GM21619 (cell line): ENCODE data around the gene CEBPG.

Experiments
- ATAC-seq: cut with Tn5 transposase; IDR thresholded peaks from one replicate; pipeline ENCODE4 v1.9.1; 2021; ENCODE audit not compliant: unreplicated experiment

CEBPG gene

DNA sequence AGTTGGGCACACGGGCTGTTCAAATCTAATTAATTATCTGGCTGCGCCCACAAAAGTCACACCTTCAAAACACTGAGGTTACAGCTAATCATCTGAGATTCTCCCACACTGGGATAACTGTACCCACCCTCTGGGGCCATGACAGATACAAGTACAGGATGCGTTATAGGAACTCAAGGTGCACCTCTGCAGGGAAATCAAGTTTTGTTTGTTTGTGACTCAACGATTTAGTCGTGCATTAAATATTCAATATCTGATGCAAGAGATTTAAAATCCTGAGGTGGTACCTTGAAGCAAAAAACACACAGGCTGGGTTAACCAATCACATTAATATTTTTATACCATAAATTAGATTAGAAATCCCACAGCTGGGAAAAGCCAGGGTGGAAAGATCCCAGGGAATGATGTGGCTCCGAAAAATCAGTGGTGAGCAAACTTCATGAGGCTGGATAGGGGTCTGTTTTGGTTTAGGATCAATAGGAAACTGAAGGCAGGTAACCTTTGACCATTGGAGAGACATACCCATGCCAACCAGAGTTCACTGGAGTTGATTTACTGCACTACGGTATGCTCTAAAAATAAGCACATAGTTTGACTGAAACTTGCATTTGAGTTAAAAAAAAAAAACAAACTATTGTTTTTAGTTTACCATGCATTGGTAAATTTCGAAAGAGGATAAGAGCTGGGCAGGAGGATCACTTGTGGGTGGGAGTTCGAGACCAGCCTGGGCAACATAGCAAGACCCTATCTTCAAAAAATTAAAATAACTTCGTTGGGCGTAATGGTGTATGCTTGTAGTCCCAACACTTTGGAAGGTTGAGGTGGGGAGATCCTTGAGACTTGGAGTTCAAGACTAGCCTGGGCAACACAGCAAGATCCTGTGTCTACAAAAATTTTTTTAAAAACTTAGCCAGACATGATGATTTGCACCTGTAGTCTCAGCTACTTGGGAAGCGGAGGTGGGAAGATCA is 23.9 kb upstream of the CEBPG start:
- ATAC-seq, result no peak

DNA sequence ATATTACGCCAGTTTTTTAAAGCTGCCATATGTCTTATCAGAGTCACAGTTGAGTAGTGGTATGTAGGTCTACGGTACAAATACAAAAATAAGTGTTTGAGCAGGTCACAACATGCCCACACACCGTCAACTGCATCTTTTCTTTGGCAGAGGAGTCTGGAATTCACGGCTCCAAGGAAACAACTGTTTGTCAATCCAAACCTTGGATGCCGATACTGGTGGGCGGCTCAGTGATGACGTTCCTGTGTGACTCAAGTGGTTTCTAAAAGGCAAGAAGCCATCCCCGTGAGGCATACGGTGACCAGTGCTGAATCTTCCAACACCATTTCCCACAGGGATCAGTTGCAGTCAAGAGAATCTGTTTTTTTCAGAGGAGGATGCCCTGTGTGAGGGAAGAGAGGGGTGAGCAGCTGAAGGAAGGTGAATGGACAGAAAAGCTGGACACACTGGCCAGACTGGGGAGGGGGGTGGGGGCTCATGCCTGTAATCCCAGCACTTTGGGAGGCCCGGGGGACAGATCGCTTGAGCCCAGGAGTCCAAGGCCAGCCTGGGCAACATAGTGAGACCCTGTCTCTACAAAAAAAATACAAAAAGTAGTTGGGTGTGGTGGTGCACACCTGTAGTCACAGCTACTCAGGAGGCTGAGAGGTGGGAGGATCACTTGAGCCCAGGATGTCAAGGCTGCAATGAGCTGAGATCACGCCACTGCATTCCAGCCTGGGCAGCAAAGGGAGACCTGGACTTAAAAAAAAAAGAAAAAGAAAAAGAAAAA is 22.8 kb upstream of the CEBPG start:
- no peak for ATAC-seq

DNA sequence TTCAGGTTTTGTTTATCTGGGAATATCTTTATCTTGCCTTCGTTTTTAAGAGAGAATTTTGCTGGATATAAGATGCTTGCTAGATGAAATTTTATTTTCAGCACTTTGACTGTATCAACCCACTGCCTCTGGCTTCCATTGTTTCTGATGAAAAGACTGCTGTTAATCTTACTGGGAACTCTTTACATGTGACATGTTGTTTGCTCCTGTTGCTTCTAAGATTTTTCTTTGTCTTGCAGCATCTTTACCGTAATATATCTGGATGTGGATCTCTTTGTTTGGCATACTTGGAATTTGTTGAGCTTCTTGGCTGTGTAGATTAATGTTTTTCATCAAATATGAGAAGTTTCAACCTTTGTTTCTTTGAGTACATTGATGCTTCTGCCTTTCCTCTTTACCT is 18.0 kb upstream of the CEBPG start:
- ATAC-seq, result no peak

DNA sequence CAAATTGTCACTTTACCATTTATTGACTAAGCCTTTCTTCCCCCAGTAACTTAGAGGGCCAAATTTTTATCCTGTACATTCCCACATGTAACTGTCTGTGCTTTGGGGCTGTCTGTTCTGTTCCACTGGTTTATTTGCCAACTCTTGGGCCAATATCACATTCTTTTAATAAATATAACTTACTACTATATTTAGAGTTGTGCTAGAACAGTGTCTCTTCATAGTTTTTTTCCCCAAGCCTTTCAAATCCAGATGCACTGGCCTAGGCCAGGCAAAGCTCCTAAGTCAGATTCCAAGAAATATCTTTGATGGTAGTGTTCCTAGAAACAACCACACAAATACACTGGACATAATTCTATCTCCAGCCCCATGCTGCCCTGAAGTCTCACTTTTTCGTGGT is 16.0 kb upstream of the CEBPG start:
- ATAC-seq, result no peak

DNA sequence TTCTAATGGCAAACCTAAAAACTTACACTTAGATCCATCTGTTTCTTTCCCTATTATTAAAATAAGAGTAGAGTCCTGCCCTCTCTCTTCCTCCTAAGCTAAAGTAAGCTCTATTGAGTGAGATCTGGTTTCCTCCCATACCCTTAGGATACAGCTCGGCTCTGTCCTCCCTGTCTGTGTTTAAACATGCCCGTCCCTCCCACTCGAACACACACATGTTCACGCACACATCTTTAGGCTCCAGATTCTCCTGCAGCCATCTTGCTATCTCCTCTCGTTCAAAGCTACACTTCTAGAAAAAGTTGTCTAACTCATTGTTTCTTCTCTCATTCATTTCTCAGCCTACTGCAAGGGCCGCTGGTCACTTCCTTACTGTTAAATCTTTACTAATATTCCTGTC is 15.1 kb upstream of the CEBPG start:
- ATAC-seq, result no peak

DNA sequence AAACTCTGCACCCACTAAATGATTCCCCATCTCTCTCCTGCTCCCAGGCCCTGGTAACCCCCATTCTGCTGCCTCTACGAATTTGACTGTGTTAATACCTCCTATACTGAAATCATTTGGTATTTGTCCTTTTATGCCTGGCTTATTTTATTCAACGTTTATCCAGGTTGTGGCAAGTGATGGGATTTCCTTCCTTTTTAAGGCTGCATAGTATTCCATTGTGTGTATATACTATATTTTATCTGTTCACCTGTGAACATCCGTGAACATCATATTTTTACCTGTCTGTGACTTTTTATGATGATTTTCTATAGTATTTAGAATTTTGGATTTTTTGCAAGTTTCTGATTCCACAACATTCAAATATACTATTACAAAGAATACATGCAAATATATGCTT is 13.9 kb upstream of the CEBPG start:
- no peak for ATAC-seq

DNA sequence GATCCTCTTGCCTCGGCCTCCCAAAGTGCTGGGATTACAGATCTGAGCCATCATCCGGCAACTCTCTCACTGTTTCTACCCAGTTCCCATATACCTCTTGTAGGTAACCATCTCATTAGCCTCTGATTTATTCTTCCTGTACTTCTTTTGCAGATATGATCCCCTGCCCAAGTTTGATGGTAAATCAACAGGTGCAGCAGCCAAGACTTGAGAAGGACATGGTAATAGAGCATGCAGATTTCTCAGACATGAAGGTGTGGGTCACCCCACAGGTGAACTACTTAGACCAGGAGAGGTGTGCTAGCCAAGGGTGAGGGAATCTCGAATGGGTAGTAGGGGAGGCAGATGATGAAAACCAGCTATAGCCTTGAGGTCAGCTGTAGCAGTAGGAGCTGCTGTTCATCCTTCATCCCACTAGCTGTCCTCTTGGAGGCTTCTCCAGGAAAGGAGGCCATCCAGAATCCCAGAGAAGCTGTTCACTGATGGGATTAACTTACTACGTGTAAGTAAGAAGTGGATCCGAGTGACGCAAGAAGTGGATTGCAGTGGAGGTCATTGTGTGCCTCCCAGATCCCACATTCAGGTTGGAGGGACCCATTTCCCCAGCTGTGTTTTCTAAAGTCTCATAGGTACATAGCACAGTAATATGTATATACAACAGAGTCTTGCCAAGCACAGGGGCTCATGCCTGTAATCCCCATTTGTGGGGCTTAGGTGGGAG is 10.8 kb upstream of the CEBPG start:
- ATAC-seq, result no peak

DNA sequence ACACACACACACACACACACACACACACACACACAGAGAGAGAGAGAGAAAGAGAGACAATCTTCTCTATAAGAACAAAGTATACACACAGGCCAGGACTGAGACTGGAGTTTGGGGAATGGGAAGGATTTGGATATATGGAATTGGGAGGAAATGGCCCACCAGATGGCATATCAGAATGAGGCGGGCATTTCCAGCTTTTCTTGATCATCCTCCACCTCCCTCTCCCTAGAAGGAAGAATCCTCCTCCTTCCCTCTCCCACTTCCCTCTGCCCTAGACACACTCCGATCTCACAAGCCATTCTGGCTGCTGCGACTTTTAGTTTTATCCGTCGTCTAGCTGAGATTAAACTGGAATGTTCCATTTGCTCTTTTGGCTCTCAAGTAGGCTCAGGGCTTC is 10.0 kb upstream of the CEBPG start:
- no peak for ATAC-seq

DNA sequence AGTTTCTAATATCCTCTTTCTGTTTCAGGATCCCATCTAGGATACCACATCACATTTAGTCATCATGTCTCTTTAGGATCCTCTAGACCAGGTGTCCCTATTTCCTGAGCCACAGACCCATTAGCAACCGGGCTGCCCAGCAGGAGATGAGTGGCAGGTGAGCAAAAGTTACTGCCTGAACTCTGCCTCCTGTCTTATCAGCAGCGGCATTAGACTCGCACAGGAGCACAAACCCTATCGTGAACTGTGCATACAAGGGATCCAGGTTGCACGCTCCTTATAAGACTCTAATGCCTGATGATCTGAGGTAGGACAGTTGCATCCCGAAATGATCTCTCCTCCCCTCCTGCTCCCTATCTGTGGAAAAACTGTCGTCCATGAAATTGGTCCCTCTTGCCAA is 7.8 kb upstream of the CEBPG start:
- no peak for ATAC-seq

DNA sequence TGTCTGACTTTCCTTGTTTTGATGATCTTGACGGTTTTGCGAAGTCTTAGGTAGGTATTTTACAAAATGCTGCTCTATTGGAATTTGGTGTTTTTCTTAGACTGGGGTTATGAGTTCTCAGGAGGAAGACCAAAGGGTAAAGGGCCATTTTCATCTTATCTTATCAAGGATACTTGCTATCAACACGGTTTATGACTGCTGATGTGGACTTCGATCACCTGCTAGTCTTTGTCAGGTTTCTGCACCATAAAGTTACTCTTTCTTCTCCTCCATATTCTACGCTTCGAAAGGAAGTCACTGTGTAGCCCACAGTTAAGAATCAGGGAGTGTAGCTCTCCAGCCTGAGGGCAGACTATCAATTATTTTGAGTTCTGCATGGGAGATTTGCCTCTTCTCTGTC is 7.4 kb upstream of the CEBPG start:
- no peak for ATAC-seq

DNA sequence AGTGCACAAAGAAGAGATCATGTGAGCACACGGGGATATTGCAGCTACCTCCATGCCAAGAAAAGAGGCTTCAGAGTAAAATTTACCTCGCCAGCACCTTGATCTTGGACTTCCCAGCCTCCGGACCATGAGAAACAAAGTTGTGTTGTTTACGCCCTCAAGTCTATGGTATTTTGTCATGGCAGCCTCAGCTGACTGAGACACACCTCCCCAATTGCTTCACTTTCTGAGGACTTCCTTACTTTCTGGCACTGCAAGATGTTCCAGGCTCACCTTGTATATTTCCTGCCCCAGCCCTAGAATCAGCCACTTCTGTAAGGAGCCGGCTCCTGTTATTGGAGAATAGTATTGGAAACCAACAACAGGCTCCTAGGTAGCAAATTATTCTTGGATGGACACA is 6.6 kb upstream of the CEBPG start:
- ATAC-seq, result no peak

DNA sequence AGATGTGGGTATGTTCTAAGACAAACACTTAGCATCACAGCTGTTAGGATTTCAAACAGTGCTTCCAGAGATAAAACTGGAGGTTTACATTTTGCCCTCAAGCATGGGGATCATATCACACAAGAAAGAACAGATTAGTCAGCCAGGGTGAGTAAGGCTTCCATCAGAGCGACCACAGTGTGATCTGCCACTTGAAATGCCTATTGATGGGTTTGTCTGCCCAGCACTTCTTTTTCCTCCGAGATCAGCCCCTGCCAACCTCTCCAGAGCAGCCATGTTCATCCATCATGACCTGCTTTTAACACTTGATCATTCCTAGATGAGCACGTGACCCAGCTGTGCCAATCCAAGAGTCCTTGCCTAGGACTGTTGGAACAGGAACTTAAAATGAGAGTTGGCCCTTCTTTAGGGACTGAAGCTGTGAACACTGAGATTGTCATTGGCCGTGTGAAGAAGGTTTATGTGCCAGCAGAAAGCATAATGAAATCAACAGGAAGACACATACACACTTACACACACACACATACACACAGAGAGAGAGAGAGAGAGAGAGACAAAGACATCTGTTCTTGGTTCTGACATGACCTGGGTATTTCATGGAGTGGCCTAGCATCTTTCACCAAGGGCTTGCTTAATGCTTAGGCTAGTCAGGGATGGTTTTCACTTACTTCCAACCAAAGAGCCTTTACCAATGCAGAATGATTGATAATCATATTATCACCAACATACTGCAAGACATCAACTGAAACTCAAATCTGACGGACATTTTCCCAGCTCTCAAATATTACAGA is 5.2 kb upstream of the CEBPG start:
- no peak for ATAC-seq

DNA sequence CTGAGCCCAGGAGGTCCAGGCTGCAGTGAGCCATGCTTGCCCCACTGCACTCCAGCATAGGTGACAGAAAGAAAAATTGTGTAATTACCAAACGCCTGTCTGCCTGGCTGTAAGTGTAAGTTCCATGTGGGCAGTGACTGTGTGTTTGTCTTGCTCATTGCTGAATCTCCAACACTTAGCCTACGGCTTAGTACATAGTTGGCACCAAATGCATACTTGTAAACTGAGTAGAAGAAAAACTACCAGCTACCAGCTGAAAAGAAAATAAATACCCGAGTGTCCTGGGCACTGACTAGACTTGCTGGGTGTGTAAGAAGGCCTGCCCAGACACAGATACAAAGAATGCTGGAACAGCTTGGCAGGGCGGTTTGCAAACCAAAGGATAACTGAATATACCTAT is 2.7 kb upstream of the CEBPG start:
- ATAC-seq, result no peak

DNA sequence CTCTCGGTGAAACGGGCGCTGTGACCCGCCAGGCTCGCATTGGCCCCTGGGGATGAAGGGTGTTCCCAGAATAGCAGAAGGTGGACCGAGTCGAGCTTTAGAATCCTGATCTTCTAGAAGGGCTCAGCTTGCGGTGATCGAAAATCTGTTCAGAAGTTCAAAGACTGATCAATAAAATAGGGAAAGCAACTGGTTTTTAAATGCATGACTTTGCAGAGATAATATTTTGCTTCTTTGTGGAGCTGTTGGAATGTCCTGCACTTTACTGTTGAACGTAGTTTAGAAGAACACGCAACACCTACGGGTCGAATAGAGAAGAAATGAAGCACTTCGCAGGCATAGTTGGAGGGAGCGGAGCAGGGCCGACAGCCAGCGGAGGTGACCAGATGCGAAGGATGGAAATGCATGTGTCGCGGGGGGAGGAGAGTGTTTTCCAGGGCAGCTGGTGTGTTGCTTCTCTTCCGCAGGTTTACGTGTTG is 766 bp downstream of the CEBPG start:
- ATAC-seq, result no peak

DNA sequence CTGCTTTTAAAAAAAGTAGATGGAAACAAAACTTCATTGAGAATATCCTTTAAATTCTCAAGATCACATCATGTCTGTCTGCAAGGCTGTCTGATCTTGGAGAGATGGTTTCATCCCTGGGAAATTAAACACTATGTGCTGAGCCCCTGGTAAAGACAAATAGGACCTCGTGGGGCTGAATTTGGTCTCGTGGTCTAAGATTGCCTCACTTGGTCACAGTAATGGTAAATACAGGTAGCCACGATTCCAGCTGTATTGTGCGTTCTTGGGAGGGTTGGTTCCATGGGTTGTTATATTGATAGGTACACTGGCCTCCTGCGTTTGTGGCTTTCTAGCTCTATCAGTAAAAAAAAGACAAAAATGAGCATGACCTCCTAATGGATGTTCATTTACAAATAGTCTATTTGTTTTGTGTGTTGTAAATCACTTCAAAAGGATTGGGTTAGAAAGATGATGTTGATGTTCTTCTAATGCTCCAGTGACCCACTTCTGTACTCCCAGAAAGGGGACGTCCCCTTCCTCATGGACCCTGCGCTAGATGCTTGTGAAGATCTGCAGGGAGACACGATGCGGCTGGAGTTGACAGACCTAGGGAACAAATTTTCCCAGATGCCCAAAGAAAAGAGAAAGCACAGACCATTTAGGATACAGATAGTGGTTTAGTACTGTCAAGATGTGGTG is 1.8 kb downstream of the CEBPG start:
- ATAC-seq, result no peak

DNA sequence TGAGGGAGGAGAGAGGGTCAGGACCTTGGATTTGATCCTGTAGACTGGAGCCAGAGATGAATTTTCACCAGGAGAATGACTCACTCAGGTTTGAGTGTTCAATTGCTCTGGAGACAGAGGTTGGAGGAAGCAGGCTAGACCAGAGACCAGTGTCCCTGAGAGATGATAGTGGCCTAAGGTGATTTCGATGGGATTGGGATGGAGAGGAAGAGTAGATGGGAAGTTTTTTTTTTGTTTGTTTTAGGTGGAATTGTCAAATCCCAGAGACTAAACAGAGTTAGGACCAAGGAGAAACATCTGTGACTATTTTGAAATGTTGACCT is 2.3 kb downstream of the CEBPG start:
- no peak for ATAC-seq

DNA sequence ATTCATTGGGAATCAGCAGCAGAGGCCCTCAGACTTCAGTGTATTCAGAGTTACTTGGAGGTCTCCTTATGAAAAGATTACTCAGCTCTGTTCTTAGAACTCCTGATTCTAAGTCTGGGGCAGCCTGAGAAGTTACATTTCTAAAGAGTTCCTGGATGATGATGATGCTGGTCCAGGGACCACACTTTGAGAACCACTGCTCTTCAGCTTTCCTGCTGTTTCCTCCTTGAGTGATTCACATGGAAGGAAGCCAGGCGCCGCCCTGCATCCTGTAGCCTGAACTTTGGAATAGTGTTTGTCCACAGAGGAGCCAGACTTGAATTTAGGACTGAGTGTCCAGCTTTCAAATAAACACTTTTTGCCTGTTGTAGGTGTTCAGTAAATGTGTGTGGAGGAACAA is 2.9 kb downstream of the CEBPG start:
- ATAC-seq, result no peak

DNA sequence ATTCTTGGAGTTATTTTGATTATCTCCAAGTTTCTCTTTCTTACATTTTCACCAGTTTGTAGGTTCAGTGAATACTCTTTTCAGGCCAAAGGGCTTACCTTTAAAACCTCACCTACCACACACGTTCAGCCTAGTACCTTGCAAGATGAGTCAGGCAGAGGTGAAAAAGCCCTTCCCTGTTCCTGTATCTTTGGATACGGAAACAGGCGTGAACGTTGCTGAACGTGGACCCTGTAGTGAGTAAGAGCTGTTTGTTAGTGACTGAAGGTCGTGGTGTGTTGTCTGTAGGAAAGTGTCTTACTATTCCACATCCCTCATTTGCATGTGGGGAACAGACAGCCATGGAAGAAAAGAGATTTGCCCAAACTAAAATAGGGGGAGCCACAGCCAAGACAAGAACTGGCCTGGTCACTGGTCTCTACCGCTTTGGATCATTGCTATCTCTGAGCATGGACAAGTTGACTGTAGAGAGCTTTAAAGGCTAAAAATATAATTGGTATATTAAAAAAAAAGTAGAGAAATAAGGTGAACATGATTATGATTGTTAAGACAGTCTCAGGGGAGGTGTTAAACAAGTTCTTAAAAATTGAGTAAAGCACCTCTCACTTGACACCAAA is 3.5 kb downstream of the CEBPG start:
- no peak for ATAC-seq

DNA sequence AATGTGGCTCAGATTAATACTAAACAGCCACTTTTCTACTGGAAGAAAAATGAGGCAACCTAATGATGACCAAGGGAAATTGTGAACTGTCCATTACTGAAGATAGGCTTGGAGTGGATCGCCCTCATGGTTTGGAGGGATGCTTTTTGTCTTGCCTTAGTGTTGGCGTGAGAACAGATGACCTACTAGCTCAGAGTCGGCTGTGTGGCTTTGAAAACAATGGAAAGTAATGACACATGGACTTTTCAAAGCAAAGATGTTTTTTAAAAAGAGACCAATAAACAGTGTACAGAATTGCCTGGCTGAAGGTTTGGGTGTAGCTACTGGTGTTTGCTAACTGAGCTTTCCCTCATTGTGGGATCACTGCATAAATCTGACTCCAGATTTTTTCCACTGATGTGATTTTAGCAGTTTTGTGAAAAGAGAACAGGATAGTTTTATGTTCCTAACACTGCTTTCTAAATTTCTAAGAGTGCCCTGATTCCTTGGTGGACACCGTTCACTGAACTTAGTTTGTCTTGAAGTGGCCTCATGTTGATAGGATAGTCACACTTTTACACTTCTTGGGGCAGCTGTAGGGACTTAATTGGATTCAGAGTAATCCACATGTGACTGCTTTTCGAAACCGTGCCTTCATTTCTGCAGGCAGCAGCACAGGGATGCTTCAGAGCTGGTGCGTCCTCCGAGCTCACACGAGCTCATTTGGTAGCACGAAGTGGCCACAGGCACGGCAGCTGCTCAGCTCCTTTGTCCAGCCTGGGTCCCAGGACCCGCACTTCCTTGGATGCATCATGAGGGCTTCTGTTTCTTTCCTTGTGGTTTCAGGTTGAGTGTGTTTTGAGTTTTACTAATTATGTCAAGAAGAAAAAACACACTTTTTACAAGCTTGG is 4.3 kb downstream of the CEBPG start:
- ATAC-seq, result no peak
